Camera-type eye (tissue), 1 donor: ENCODE data around the gene TINAG. TPM values are rescaled to one million over a fixed set of nuclear protein-coding genes. Genes with fewer than 3 reads are reported as not detected.

Source experiments
- total RNA-seq: library from RNA; depleted of rRNA; stranded (reverse); fragments of >200 nt; gene quantifications from one replicate; pipeline ENCODE4 v1.2.3, GENCODE V29; 2014

Gene TINAG, protein sequence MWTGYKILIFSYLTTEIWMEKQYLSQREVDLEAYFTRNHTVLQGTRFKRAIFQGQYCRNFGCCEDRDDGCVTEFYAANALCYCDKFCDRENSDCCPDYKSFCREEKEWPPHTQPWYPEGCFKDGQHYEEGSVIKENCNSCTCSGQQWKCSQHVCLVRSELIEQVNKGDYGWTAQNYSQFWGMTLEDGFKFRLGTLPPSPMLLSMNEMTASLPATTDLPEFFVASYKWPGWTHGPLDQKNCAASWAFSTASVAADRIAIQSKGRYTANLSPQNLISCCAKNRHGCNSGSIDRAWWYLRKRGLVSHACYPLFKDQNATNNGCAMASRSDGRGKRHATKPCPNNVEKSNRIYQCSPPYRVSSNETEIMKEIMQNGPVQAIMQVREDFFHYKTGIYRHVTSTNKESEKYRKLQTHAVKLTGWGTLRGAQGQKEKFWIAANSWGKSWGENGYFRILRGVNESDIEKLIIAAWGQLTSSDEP
- total RNA-seq, result not detected

DNA sequence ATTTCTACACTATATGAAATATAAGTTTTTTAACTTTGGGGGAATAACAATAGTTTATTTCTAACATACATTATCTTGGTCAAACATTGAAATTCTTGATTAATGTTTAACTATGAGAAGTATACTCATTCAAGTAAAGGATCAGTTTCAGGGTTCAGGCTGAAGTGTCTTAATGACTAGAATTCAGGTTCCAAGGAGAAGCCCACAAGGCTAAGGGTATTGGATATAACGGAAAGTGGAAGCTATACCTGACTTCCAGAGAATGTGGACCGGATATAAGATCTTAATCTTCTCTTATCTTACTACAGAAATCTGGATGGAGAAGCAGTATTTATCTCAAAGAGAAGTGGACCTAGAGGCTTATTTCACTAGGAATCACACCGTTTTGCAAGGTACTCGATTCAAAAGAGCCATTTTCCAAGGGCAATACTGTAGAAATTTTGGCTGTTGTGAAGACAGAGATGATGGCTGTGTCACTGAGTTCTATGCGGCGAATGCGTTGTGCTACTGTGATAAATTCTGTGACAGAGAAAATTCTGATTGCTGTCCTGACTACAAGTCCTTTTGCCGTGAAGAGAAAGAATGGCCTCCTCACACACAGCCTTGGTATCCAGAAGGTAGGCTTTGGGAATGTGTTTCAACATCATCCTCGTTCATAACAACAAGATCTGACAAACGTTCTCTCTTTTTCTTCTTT, at the start of gene TINAG:
TINAG (plus strand) TSS at position 153 of the 697 bp plus-strand sequence; CDS start at position 263, 110 bp downstream.

Other genes starting within 250 kb of the TINAG start
- gene MLIP, start 197.0 kb upstream of the TINAG start, total RNA-seq, result 8.0 TPM